OCI-LY1 (cell line): ENCODE data around the gene CYB5R2.

ENCODE experiments used
- H2AFZ ChIP-seq: fragments of 200-600 bp; sonication (generic), shearing (Covaris generic); 2 replicates; pipeline ENCODE4 v1.6.0; 2014; ENCODE audit warnings: antibody characterized with exemption, mild to moderate bottlenecking, low read length
- H3F3A ChIP-seq: fragments of 200-600 bp; sonication (generic), shearing (Covaris generic); 2 replicates; pipeline ENCODE4 v1.6.0; 2014; ENCODE audit warnings: mild to moderate bottlenecking, antibody characterized with exemption, low read length, moderate library complexity; ENCODE audit not compliant: insufficient read depth
- H3K27ac ChIP-seq: fragments of 200-600 bp; sonication (generic); 2 replicates; pipeline ENCODE4 v1.5.1; 2014; ENCODE audit warnings: low read length, mixed run types, mild to moderate bottlenecking, low read depth; ENCODE audit not compliant: poor library complexity, severe bottlenecking
- H3K27me3 ChIP-seq: fragments of 200-600 bp; sonication (generic); 2 replicates; pipeline ENCODE4 v1.6.0; 2014; ENCODE audit warnings: antibody characterized with exemption, mild to moderate bottlenecking, low read length, moderate library complexity; ENCODE audit not compliant: insufficient read depth
- H3K36me3 ChIP-seq: fragments of 200-600 bp; sonication (generic); 2 replicates; pipeline ENCODE4 v1.6.1; 2014; ENCODE audit warnings: mild to moderate bottlenecking, antibody characterized with exemption, low read length, moderate library complexity, mixed read lengths; ENCODE audit not compliant: insufficient read depth
- H3K4me1 ChIP-seq: fragments of 200-600 bp; sonication (generic); 2 replicates; pipeline ENCODE4 v1.5.1; 2014; ENCODE audit warnings: mild to moderate bottlenecking, low read length, moderate library complexity; ENCODE audit not compliant: insufficient read depth, severe bottlenecking
- H3K4me2 ChIP-seq: fragments of 200-600 bp; sonication (generic), shearing (Covaris generic); 2 replicates; pipeline ENCODE4 v1.6.1; 2014; ENCODE audit warnings: low read length
- H3K4me3 ChIP-seq: fragments of 200-600 bp; sonication (generic); 2 replicates; pipeline ENCODE4 v1.5.1; 2014; ENCODE audit warnings: low read length, low read depth, mild to moderate bottlenecking, mixed read lengths; ENCODE audit not compliant: poor library complexity, severe bottlenecking
- H3K79me2 ChIP-seq: fragments of 200-600 bp; shearing (Covaris generic); 2 replicates; pipeline ENCODE4 v1.6.1; 2016; ENCODE audit warnings: mixed run types, low read length, mixed read lengths; ENCODE audit not compliant: insufficient read depth
- H3K9ac ChIP-seq: fragments of 200-600 bp; sonication (generic), shearing (Covaris generic); 2 replicates; pipeline ENCODE4 v1.6.1; 2014; ENCODE audit warnings: mild to moderate bottlenecking, low read length, mixed read lengths
- H3K9me2 ChIP-seq: fragments of 200-600 bp; sonication (generic), shearing (Covaris generic); 2 replicates; pipeline ENCODE4 v1.6.1; 2014; ENCODE audit warnings: low read depth, mild to moderate bottlenecking, low read length, mixed read lengths
- H3K9me3 ChIP-seq: fragments of 200-600 bp; shearing (Covaris generic); 2 replicates; pipeline ENCODE4 v1.6.1; 2014; ENCODE audit warnings: low read length, mixed read lengths
- H4K20me1 ChIP-seq: fragments of 200-600 bp; sonication (generic), shearing (Covaris generic); 2 replicates; pipeline ENCODE4 v1.6.0; 2016; ENCODE audit warnings: mild to moderate bottlenecking, low read length; ENCODE audit not compliant: insufficient read depth
- EZH2 ChIP-seq: fragments of 200-600 bp; sonication (generic), shearing (Covaris generic); IDR thresholded peaks from 2 replicates; pipeline ENCODE4 v1.8.0; 2017; ENCODE audit warnings: borderline replicate concordance, mixed run types, mild to moderate bottlenecking, antibody characterized with exemption, low read length, moderate library complexity, mixed read lengths
- TF ChIP-seq, protein P1 (sequence below): fragments of 200-600 bp; sonication (generic), shearing (Covaris generic); IDR thresholded peaks from 2 replicates; pipeline ENCODE4 v1.5.1; 2017; ENCODE audit warnings: mild to moderate bottlenecking, antibody characterized with exemption, low read length, moderate library complexity, mixed read lengths

The CYB5R2 gene

DNA sequence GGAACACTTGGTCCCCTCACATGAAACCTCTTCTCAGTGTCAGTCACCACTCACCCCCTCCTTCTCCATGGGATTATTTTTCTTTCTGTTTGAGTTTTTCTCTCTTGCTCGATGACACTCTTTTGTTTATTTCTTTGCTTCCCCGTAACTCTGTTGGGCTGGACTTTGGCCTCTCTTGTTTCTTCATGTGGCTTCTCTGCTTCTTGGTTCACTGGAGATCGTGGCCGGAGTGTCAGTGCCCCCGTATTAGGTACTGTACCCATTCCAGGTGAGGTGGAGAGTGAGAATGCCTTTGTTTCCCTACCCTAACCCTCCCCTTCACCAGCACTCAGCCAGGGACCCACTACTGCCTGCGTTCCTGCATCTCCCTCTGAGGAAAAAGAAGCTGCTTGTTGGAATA is 32.5 kb downstream of the CYB5R2 start:
- peaks cover 9% of the 10 kb centered on the region for H3K4me1 ChIP-seq
- no peak overlapping the region for H3K9ac ChIP-seq
- no peaks in the 10 kb centered on the region for H3K9me3 ChIP-seq
- no peaks in the 10 kb centered on the region for H3K27me3 ChIP-seq
- no peak overlapping the region for H3K27ac ChIP-seq
- H3K4me3 ChIP-seq = no peak overlapping the region
- H3K36me3 ChIP-seq = peaks cover 44% of the 10 kb centered on the region
- no peaks in the 10 kb centered on the region for H4K20me1 ChIP-seq
- no peaks in the 10 kb centered on the region for H3K9me2 ChIP-seq
- H2AFZ ChIP-seq = no peak overlapping the region
- no peak for TF ChIP-seq EZH2
- TF ChIP-seq, protein P1, sequence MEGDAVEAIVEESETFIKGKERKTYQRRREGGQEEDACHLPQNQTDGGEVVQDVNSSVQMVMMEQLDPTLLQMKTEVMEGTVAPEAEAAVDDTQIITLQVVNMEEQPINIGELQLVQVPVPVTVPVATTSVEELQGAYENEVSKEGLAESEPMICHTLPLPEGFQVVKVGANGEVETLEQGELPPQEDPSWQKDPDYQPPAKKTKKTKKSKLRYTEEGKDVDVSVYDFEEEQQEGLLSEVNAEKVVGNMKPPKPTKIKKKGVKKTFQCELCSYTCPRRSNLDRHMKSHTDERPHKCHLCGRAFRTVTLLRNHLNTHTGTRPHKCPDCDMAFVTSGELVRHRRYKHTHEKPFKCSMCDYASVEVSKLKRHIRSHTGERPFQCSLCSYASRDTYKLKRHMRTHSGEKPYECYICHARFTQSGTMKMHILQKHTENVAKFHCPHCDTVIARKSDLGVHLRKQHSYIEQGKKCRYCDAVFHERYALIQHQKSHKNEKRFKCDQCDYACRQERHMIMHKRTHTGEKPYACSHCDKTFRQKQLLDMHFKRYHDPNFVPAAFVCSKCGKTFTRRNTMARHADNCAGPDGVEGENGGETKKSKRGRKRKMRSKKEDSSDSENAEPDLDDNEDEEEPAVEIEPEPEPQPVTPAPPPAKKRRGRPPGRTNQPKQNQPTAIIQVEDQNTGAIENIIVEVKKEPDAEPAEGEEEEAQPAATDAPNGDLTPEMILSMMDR = no peak
- no peaks in the 10 kb centered on the region for H3F3A ChIP-seq
- H3K79me2 ChIP-seq = no peaks in the 10 kb centered on the region
- no peak overlapping the region for H3K4me2 ChIP-seq

DNA sequence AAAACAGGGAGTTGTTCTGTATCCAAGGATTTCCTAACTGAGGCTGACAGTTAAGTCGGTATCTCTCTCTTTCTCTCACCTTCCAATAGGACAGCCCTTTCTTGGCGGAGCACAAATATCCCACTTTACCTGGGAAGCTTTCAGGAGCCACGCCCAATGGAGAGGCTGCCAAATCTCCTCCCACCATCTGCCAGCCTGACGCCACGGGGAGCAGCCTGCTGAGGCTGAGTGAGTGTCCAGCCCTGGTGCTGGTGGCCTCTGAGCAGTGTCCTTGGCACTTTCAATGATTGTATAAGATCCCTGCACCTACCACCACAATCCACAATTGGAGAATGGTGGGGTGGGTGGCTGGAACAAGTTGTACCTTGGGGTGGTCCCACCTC is 33.7 kb downstream of the CYB5R2 start:
- peaks cover 54% of the 10 kb centered on the region for H3K36me3 ChIP-seq
- no peak overlapping the region for H3K9ac ChIP-seq
- no peak for TF ChIP-seq EZH2
- no peaks in the 10 kb centered on the region for H3K79me2 ChIP-seq
- H3K4me3 ChIP-seq = no peak overlapping the region
- no peak overlapping the region for H2AFZ ChIP-seq
- no peaks in the 10 kb centered on the region for H4K20me1 ChIP-seq
- H3K27me3 ChIP-seq = no peaks in the 10 kb centered on the region
- no peaks in the 10 kb centered on the region for H3K9me3 ChIP-seq
- H3K4me2 ChIP-seq = no peak overlapping the region
- no peak overlapping the region for H3K27ac ChIP-seq
- no peaks in the 10 kb centered on the region for H3F3A ChIP-seq
- peaks cover 9% of the 10 kb centered on the region for H3K4me1 ChIP-seq
- no peaks in the 10 kb centered on the region for H3K9me2 ChIP-seq

DNA sequence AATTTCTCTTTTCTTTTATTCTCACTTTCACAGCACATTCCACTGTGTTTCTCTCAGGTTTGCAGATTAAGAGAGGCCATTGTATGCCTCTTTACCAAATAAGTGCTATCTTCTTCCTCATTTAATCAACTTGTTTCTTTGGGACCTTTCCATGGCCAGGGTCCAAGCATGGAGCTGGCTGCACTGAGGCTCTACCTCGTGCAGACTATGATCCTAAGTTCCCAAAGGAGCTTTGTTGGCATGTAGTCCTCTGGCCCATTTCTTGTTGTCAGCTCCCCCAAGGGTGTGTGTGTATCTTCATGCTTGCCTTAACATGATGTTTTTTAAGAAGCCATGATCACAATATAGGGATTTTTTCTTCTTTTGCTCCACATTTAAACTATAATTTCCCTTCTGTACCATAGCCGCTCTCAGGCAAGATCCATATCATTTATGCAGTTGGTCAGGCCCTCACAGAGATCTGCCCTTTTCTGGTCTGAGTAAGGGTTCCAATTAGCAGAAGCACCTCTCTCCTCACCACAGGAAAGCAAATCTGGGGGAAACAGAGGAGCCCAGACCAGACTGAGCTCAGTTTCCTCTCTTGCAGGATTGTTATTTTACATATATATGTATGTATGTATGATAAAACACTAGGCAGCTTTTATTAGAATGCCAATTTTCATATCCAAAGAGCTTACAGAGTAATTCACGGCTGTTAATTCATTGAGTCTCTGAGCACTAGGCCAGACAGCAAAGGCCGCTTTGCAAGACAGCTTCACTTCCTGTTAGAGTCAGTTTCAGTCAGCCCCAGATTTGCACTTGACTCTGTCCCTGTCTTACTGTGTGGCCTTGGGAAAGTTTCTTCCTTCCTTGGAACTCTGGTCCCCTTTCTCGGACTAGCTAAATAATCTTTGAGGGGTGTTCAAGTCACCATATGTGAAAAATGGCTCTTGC is 34.3 kb downstream of the CYB5R2 start:
- H3K4me2 ChIP-seq = no peak overlapping the region
- H3K4me3 ChIP-seq = no peak overlapping the region
- H2AFZ ChIP-seq = no peak overlapping the region
- H3K79me2 ChIP-seq = no peaks in the 10 kb centered on the region
- no peaks in the 10 kb centered on the region for H3K9me3 ChIP-seq
- H3K9ac ChIP-seq = no peak overlapping the region
- no peak overlapping the region for H3K27ac ChIP-seq
- H3F3A ChIP-seq = no peaks in the 10 kb centered on the region
- no peaks in the 10 kb centered on the region for H3K9me2 ChIP-seq
- H4K20me1 ChIP-seq = no peaks in the 10 kb centered on the region
- no peak for TF ChIP-seq EZH2
- TF ChIP-seq, protein P1 = no peak
- peaks cover 9% of the 10 kb centered on the region for H3K4me1 ChIP-seq
- H3K36me3 ChIP-seq = peaks cover 60% of the 10 kb centered on the region
- no peaks in the 10 kb centered on the region for H3K27me3 ChIP-seq
